GM18498 (cell line): ENCODE measurements around the gene SH3YL1.

Experiments
- ATAC-seq: cut with Tn5 transposase; IDR thresholded peaks from one replicate; pipeline ENCODE4 v1.9.1; 2021; ENCODE audit warnings: mild to moderate bottlenecking, moderate library complexity; ENCODE audit not compliant: unreplicated experiment

Gene SH3YL1

GRCh38 chr2:263774-264492, at the start of gene SH3YL1:
Gene SH3YL1 (minus strand): TSS chr2:264032. CDS start chr2:263984, 48 bp downstream.
- peak; percentile 28 for ATAC-seq

GRCh38 chr2:310994-311393, 47.2 kb upstream of the SH3YL1 start:
- no peak for ATAC-seq

DNA sequence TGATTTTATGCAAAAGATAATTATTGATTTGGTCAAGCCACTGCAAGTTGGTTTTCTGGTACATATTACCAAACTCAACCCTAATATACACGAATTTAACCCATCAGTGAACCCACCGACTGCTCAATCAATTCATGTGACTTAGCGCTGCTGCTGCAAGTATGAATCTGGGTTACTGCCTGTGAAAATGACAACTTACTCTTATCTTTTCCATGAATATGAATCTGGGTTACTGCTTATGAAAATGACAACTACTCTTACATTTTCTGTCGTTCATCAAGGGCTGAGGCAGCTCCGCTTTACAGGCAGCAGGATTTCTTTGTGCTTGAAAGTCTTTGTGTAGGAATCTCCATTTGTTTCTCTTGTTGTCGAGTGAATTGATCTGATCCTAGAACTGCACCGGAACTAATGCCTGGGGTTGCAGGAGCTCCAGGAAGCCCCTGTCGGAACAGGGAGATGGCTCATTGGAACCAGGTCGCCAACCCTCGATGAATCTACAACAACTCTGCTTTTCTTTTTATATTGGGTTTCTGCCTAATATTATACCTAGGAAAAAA, 46.2 kb upstream of the SH3YL1 start:
- no peak for ATAC-seq

- no peak for ATAC-seq
Observed at GRCh38 chr2:309148-309953, 45.5 kb upstream of the SH3YL1 start.

DNA sequence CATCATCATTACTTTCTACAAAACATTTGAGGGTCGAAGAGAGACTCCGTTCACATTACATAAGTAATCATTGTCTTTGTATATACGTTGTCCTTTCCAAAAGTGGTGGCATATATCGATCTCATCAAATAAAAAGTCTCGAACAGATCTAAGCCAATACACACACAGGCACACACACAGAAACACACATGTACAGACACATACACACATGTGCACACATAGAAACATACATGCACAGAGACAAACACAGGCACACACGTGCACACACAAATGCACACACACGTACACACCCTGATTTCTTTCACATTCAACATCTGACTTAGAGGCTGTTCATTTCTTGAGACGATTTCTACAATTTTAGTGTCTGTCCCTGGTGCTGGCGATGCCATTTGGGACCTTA, 41.5 kb upstream of the SH3YL1 start:
- ATAC-seq: no peak

GRCh38 chr2:296354-296753, 32.5 kb upstream of the SH3YL1 start:
- no peak for ATAC-seq

DNA sequence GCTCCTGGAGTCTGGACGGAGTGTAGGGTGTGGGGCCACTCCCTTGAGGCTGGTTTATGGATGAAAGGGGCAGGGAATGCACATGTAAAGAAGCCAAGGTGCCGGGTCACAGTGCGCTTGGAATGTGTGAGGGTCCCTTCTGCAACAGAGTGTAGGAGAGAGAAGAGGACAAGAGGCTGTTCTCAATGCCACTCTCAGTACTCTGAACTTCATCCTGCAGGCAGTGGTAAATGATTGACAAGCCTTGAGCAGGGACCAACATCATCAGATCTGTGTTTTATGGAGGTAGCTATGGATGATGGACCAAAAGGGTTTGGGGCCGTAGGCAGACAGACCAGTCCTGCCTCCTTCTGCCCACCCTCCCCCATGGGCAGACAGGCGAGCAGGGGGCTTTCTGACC, 31.3 kb upstream of the SH3YL1 start:
- ATAC-seq: no peak

DNA sequence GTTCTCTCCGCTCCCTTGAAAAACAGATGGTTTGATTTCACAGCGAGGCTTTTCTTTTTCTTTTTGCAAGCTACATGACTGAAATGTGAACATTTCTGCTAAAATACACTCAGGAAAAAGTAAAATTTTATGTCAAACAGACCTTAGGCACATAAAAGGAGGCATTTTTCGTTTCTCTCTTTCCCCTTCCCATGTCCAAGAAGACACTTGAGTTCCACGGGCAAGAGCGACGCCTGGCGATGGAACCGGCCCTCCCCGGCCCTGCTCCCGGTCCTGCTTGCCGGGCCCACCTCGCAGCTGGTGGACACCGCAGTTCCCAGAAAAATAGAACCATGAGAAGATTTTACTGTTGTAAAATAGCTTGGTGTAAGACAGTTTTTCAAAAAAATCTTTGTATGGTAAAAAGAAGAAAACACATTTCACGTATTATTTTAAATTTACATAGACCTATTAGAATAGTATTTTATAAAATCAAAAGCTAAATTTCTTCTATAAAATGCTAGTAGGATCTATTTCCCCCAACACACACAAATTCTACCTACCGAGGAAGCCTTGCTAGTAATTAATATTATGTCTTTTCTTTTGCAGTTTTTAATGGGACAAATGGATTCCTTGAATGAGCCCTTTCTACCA, 26.4 kb upstream of the SH3YL1 start:
- no peak for ATAC-seq

DNA sequence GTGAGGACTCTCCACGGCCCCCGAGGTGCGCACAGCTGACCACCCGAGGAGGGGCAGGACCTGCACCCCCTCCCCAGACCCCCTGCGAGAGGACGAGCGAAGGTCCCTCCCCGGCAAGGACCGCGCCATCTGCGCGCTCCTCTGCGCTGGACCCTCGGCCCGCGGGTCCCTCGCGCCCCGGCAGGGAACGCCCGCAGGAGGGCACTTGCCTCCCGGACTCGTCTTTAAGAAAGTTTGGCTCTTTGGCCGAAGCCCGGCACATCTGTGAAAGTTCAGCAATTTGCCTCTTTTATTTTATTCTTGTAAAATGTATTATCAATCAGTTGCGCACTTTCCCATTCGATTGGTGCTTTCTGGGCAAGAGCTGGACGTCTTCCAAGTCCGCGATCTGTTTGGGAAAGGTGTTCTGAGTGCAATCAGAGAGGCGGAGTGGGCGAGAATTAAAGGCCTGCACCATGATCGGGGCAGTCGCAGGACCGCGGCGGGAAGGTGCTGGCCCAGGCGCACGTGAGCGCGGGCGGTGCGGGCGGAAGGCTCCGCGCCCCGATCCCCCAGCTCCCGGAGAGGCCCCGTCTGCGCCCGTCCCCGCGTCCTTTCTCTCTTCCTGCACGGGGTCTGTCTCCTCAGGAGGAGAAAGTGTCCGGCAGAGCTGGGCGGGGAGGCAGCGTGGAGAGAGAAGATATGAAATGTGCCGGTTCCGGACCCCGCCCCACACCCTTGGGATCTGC, 25.7 kb upstream of the SH3YL1 start:
- ATAC-seq: no peak

DNA sequence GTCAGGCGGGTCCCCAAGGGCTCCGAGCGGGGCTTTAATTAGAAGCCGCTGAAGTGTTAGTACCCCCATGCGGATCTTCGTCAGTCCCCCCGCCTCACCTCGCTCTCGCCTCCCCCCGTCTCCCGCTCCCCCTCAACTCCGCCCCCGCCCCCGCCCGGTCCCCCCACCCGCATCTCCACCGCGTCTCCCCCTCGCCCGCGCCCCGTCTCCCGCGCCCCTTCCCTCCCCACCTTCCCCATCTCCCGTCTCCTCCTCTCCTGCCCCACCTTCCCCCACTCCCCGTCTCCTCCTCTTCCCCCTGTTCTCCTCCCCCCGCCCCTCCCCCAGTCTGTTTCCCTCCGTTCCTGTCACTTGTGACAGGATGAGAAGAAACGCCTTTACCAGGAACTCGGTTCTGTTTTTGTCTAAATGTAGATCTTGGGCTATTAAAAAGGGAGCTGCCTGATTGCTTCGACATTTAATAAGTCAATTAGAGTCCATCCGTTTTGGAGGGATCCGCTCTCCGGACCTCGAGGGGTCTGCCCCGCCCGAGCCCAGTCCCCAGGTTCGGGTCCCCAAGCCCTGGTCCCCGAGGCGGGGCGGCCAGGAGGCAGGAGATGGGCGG, 25.0 kb upstream of the SH3YL1 start:
- no peak for ATAC-seq

- no peak for ATAC-seq
Observed at GRCh38 chr2:287911-288757, 24.3 kb upstream of the SH3YL1 start, which contains the start of gene ALKAL2. Gene ALKAL2 (minus strand): TSS chr2:288091. CDS start chr2:287835, 256 bp downstream.

- ATAC-seq: peak; percentile 48
Observed at GRCh38 chr2:287471-287885, 23.6 kb upstream of the SH3YL1 start.

DNA sequence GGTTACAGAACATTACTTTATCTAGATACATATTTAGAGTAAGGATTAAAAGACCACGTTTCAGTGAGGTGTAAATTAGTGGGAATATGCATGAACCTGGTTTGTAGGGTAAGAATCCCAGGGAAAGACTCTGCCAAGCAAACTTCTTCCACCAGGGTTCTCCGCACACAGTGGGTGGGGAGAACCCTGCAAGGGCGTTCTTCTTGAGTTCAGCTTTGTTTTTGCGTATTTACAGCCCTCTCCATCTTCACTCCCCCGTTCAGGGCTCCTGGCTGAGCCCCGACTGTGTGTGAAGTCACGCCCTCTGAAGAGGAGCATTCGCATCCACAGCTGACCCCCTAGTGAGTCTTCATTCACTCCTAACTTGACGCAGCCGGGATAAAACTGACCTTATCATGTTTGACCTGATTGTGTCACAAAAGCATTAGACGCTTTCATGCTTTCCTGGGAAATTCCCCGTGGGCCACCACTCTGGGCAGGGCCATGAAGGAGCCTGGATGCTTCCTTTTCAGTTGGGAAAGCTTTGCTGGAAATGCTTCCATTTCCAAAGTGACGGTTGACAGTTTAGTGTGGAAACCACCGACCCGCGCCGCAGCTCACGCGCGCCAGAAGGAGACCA, 23.1 kb upstream of the SH3YL1 start:
- no peak for ATAC-seq

GRCh38 chr2:286035-286434, 22.2 kb upstream of the SH3YL1 start:
- ATAC-seq: no peak

DNA sequence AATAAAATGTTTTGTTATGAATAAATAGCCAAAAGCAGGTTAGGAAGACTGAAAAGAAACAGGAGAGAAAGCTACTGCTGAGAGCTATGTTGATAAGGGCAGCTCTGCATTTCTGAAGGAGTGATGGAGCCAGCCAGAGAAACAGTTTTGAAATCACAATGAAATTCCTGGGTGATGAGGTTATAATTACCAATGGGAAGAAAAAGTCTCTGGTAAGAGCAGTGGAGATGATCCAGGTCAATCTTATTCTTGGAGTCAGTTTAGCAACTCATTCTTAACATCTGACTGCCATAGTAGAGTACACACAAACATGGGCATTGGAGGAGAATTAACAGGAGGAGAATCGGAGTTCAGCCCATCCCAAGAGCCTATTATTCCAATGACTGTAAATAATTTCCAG, 21.7 kb upstream of the SH3YL1 start:
- ATAC-seq: no peak

GRCh38 chr2:284896-285492, 21.2 kb upstream of the SH3YL1 start:
- ATAC-seq: no peak

DNA sequence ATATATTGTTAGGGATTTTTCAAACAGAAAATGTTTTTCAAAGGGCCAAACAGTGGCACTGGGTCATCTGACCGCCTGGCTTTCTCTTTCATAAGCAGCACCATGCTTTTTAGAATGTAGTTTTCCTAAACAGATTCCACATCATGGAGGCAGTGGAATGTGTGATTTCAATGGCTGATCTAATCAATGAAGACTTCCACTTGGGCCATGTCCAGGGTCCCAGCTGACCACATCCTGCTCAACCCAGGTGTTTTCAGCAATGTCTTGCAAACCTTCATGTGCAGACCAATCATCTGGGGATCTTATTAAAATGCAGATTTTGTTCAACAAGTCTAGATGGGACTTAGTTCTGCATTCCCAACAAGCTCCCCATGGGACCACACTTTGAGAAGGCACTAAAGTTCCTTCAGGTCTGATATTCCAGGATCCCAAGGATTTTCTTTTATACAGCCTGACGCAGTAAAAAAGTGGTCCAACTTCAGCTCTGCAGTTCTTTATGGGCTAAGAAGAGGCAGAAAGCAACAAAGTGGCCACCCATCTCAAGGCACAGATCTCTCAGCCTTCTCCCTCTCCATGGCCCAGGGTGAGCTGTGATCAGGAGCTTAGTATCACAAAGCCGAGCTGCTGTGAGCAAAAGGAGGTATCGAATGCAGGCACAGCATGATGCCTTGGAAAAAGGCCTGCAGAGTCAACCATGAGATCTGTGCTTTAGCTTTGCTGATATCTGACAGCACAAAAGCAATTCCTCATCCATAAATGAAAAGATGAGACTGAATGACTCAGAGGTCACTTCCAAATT, 20.4 kb upstream of the SH3YL1 start:
- ATAC-seq: no peak
